Caco-2 (cell line): ENCODE data around the gene GCNT2. TPM values are rescaled to one million over a fixed set of nuclear protein-coding genes. Genes with fewer than 3 reads are reported as not detected.

Experiments
- BruUV-seq: library from RNA; stranded (reverse); fragments of 400-500 nt; replicated peaks from 2 replicates; lab custom pipeline; 2021; lab: Mats Ljungman, UMichigan
- CTCF ChIA-PET: fragments of 300-600 bp; sonication (Branson Sonifier 250); formaldehyde crosslinking; loops from one replicate; lab custom pipeline; 2022; ENCODE audit warnings: antibody characterized with exemption; lab: Charles Lee
- POLR2A ChIA-PET: fragments of 300-600 bp; sonication (Branson Sonifier 250); formaldehyde crosslinking; loops from one replicate; lab custom pipeline; 2022; ENCODE audit warnings: antibody characterized with exemption; lab: Charles Lee
- DNase-seq, 2 experiments: peaks; one replicate each; pipeline versions ENCODE4 v3.0.0 to v3.0.0-alpha.2; 2020 to 2022
- H3K27me3 ChIP-seq: replicated peaks from 2 replicates; pipeline ENCODE4 v1.6.0; 2011; ENCODE audit warnings: low read length; ENCODE audit not compliant: control insufficient read depth, insufficient read depth
- H3K36me3 ChIP-seq: 2 replicates; pipeline ENCODE4 v1.5.1; 2011; ENCODE audit warnings: low read length; ENCODE audit not compliant: control insufficient read depth, insufficient read depth
- H3K4me1 ChIP-seq: fragments of 250-450 bp; sonication (Bioruptor Pico); 2 replicates; pipeline ENCODE4 v1.5.1; 2020; ENCODE audit warnings: mild to moderate bottlenecking
- H3K4me3 ChIP-seq: 2 replicates; pipeline ENCODE4 v1.5.1; 2011; ENCODE audit warnings: low read depth, mild to moderate bottlenecking, control low read depth, low read length
- H3K9me3 ChIP-seq: fragments of 250-450 bp; sonication (Bioruptor Pico); 2 replicates; pipeline ENCODE4 v1.5.1; 2020; ENCODE audit warnings: mild to moderate bottlenecking, moderate library complexity
- H3K27ac Mint-ChIP-seq: one replicate; pipeline ENCODE4 v1.8.0; 2022; ENCODE audit warnings: mixed read lengths; ENCODE audit not compliant: unreplicated experiment
- H3K27me3 Mint-ChIP-seq: one replicate; pipeline ENCODE4 v1.8.0; 2022; ENCODE audit warnings: mixed read lengths; ENCODE audit not compliant: insufficient read depth, unreplicated experiment
- H3K36me3 Mint-ChIP-seq: one replicate; pipeline ENCODE4 v1.8.0; 2022; ENCODE audit warnings: mild to moderate bottlenecking, mixed read lengths; ENCODE audit not compliant: insufficient read depth, unreplicated experiment
- H3K4me1 Mint-ChIP-seq: one replicate; pipeline ENCODE4 v1.8.0; 2022; ENCODE audit warnings: low read depth, mixed read lengths; ENCODE audit not compliant: unreplicated experiment
- H3K4me3 Mint-ChIP-seq: one replicate; pipeline ENCODE4 v1.8.0; 2022; ENCODE audit warnings: mild to moderate bottlenecking, moderate library complexity, mixed read lengths; ENCODE audit not compliant: unreplicated experiment
- H3K9me3 Mint-ChIP-seq: one replicate; pipeline ENCODE4 v1.8.0; 2022; ENCODE audit warnings: mixed read lengths; ENCODE audit not compliant: unreplicated experiment
- CTCF ChIP-seq, 2 experiments: fragments of 200-600 bp in 1 of 2; IDR thresholded peaks; 1 replicate in 1 of 2; 2 replicates in 1 of 2; pipeline versions ENCODE4 v1.5.1 to v1.8.0; 2011 to 2022; ENCODE audit warnings: antibody characterized with exemption in 1 of 2, control low read depth in 1 of 2, inconsistent platforms in 1 of 2, low read depth in 1 of 2, low read length in 1 of 2, mild to moderate bottlenecking in 1 of 2, moderate library complexity in 1 of 2; ENCODE audit not compliant: insufficient read depth in 1 of 2, severe bottlenecking in 1 of 2, unreplicated experiment in 1 of 2
- intact Hi-C: fragments of 100-400 bp; cut with micrococcal nuclease; formaldehyde crosslinking; loops from one replicate; pipeline ENCODE4 v1.10.0; 2022; ENCODE audit not compliant: unreplicated experiment
- total RNA-seq: library from RNA; stranded (reverse); gene quantifications from 2 replicates; pipeline ENCODE4 v1.2.3, GENCODE V29; 2022

Gene GCNT2
- total RNA-seq, 1 experiment from 2014 or later = 70.7 TPM

- CTCF ChIA-PET = no interaction called here
- DNase-seq = no peak
- H3K4me3 ChIP-seq = no peak overlapping the region
- no peaks in the 10 kb centered on the region for H3K9me3 ChIP-seq
- no peaks in the 10 kb centered on the region; the same call in 1 of the 2 replicates for H3K36me3 ChIP-seq
- POLR2A ChIA-PET = no interaction called here
- Mint-ChIP-seq H3K4me3 (no peak overlapping the region), H3K4me1 (peaks cover 27% of the 10 kb centered on the region), H3K9me3 (no peaks in the 10 kb centered on the region), H3K36me3 (peaks cover 81% of the 10 kb centered on the region), H3K27me3 (no peaks in the 10 kb centered on the region), H3K27ac (peak overlapping the region; percentile 72)
- no peaks in the 10 kb centered on the region for H3K27me3 ChIP-seq
- BruUV-seq = no TSS peak
- intact Hi-C loops = no loop called here
- H3K4me1 ChIP-seq = peaks cover 14% of the 10 kb centered on the region
- no peak for TF ChIP-seq CTCF (IDR thresholded peaks at IDR 0.05; ENCODE audit: insufficient read depth in 1 of 2, low read depth in 1 of 2, low read length in 1 of 2, severe bottlenecking in 1 of 2, unreplicated experiment in 1 of 2)
Observed at GRCh38 chr6:10540073-10540746, 19.1 kb downstream of the GCNT2 start.

GRCh38 chr6:10541591-10541990, 20.4 kb downstream of the GCNT2 start:
- Histone ChIP-seq H3K4me3 (no peak overlapping the region), H3K9me3 (no peaks in the 10 kb centered on the region), H3K36me3 (no peaks in the 10 kb centered on the region), H3K4me1 (peaks cover 14% of the 10 kb centered on the region), H3K27me3 (no peaks in the 10 kb centered on the region)
- no peak for TF ChIP-seq CTCF (IDR thresholded peaks at IDR 0.05; ENCODE audit: insufficient read depth in 1 of 2, low read depth in 1 of 2, low read length in 1 of 2, severe bottlenecking in 1 of 2, unreplicated experiment in 1 of 2)
- no peaks in the 10 kb centered on the region for H3K9me3 Mint-ChIP-seq
- BruUV-seq = TSS peak; percentile 9
- H3K27ac Mint-ChIP-seq = no peak overlapping the region
- no peak overlapping the region for H3K4me3 Mint-ChIP-seq
- H3K36me3 Mint-ChIP-seq = peaks cover 77% of the 10 kb centered on the region
- H3K4me1 Mint-ChIP-seq = peaks cover 35% of the 10 kb centered on the region
- DNase-seq = peak in 1 of 2 experiments; percentile 39
- intact Hi-C loops = no loop called here
- H3K27me3 Mint-ChIP-seq = no peaks in the 10 kb centered on the region
- ChIA-PET CTCF (no interaction called here), POLR2A (no interaction called here)

- ChIA-PET CTCF (no interaction called here), POLR2A (no interaction called here)
- H3K27me3 Mint-ChIP-seq = no peaks in the 10 kb centered on the region
- H3K4me1 Mint-ChIP-seq = peaks cover 35% of the 10 kb centered on the region
- TF ChIP-seq CTCF (IDR thresholded peaks at IDR 0.05; ENCODE audit: insufficient read depth in 1 of 2, low read depth in 1 of 2, low read length in 1 of 2, severe bottlenecking in 1 of 2, unreplicated experiment in 1 of 2) = no peak
- no peak overlapping the region for H3K4me3 Mint-ChIP-seq
- Histone ChIP-seq H3K27me3 (no peaks in the 10 kb centered on the region), H3K4me1 (peaks cover 14% of the 10 kb centered on the region), H3K4me3 (no peak overlapping the region), H3K9me3 (no peaks in the 10 kb centered on the region), H3K36me3 (no peaks in the 10 kb centered on the region)
- H3K27ac Mint-ChIP-seq = peak overlapping the region; percentile 47
- H3K36me3 Mint-ChIP-seq = peaks cover 71% of the 10 kb centered on the region
- no TSS peak for BruUV-seq
- DNase-seq = no peak
- intact Hi-C loops = no loop called here
- H3K9me3 Mint-ChIP-seq = no peaks in the 10 kb centered on the region
Observed at GRCh38 chr6:10542213-10542612, 21.1 kb downstream of the GCNT2 start.
